Measurements from ENCODE around the gene TMEM63A. TPM values are rescaled to one million over a fixed set of nuclear protein-coding genes. Genes with fewer than 3 reads are reported as not detected.

Gene TMEM63A
- total RNA-seq, 1 experiment from 2014 or later: 31.4 TPM

DNA sequence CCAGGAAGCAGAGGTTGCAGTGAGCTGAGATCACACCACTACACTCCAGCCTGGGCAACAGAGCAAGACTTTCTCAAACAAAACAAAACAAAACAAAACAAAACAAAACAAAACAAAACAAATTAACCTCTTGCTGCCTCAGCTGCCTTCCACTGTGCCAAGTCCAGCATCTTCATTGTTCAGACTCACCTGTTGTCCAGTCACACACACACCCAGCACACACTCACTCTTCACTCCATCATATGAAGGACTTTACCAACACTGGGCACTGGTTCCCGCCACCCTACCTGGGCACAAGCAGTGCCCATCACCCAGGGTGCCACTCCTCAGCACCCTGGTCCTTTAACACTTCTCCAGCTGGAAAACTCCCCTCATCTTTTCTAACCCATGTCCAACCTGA is 27.3 kb upstream of the TMEM63A start (continued):
- TF ChIP-seq, protein P1, sequence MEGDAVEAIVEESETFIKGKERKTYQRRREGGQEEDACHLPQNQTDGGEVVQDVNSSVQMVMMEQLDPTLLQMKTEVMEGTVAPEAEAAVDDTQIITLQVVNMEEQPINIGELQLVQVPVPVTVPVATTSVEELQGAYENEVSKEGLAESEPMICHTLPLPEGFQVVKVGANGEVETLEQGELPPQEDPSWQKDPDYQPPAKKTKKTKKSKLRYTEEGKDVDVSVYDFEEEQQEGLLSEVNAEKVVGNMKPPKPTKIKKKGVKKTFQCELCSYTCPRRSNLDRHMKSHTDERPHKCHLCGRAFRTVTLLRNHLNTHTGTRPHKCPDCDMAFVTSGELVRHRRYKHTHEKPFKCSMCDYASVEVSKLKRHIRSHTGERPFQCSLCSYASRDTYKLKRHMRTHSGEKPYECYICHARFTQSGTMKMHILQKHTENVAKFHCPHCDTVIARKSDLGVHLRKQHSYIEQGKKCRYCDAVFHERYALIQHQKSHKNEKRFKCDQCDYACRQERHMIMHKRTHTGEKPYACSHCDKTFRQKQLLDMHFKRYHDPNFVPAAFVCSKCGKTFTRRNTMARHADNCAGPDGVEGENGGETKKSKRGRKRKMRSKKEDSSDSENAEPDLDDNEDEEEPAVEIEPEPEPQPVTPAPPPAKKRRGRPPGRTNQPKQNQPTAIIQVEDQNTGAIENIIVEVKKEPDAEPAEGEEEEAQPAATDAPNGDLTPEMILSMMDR (IDR thresholded peaks at IDR 0.05): no peak

GRCh38 chr1:225908773-225909172 is 26.6 kb upstream of the TMEM63A start:
- BruUV-seq (replicated peaks): no TSS peak
- Histone ChIP-seq H3K9me3 (ENCODE audit: control insufficient read depth, insufficient read depth, low read depth, low read length) (no peaks in the 10 kb centered on the region), H3K4me3 (ENCODE audit: low read depth in 2 of 2, low read length in 2 of 2) (no peak overlapping the region), H3K27me3 (ENCODE audit: control insufficient read depth, insufficient read depth, low read length) (no peaks in the 10 kb centered on the region), H3K36me3 (ENCODE audit: control insufficient read depth, insufficient read depth, low read length) (no peaks in the 10 kb centered on the region), H3K27ac (ENCODE audit: low read length) (no peak overlapping the region), H3K4me1 (ENCODE audit: control insufficient read depth, insufficient read depth, low read length) (no peaks in the 10 kb centered on the region)
- intact Hi-C loops (cut with micrococcal nuclease; ENCODE audit: unreplicated experiment) (no loop called here), in situ Hi-C loops (cut with HindIII; ENCODE audit: low pct_unique_long_range_greater_than_20kb, low sequenced_read_pairs) (no loop called here)
- TF ChIP-seq REST (IDR thresholded peaks at IDR 0.05; ENCODE audit: insufficient read depth in 1 of 2, low read depth in 2 of 2, low read length in 1 of 2): no peak
- no peak for TF ChIP-seq TCF7L2 (IDR thresholded peaks at IDR 0.05; ENCODE audit: low read depth, low read length)
- ChIA-PET CTCF (no interaction called here), POLR2A (no interaction called here)
- DNase-seq (ENCODE audit: low read depth, low spot score) (no peak), ATAC-seq (no peak)

GRCh38 chr1:225908013-225908640 is 25.9 kb upstream of the TMEM63A start:
- H3K27me3 ChIP-seq (ENCODE audit: control insufficient read depth, insufficient read depth, low read length): no peaks in the 10 kb centered on the region
- H3K27ac ChIP-seq (ENCODE audit: low read length): no peak overlapping the region
- no peaks in the 10 kb centered on the region for H3K36me3 ChIP-seq (ENCODE audit: control insufficient read depth, insufficient read depth, low read length)
- intact Hi-C loops (cut with micrococcal nuclease; ENCODE audit: unreplicated experiment): no loop called here
- CTCF ChIA-PET: no interaction called here
- ATAC-seq (no peak), DNase-seq (ENCODE audit: low read depth, low spot score) (no peak)
- POLR2A ChIA-PET: no interaction called here
- H3K4me3 ChIP-seq (ENCODE audit: low read depth in 2 of 2, low read length in 2 of 2): no peak overlapping the region
- no TSS peak for BruUV-seq (replicated peaks)
- no peak for TF ChIP-seq SIN3A (IDR thresholded peaks at IDR 0.05; ENCODE audit: borderline replicate concordance, insufficient read depth, low read depth, low read length)
- no peak for TF ChIP-seq REST (IDR thresholded peaks at IDR 0.05; ENCODE audit: insufficient read depth in 1 of 2, low read depth in 2 of 2, low read length in 1 of 2)
- TF ChIP-seq TCF7L2 (IDR thresholded peaks at IDR 0.05; ENCODE audit: low read depth, low read length): no peak
- TF ChIP-seq, protein P1 (IDR thresholded peaks at IDR 0.05): no peak
- no peak for TF ChIP-seq POLR2AphosphoS5 (IDR thresholded peaks at IDR 0.05; ENCODE audit: low read depth, low read length)
- H3K9me3 ChIP-seq (ENCODE audit: control insufficient read depth, insufficient read depth, low read depth, low read length): no peaks in the 10 kb centered on the region
- in situ Hi-C loops (cut with HindIII; ENCODE audit: low pct_unique_long_range_greater_than_20kb, low sequenced_read_pairs): no loop called here
- no peaks in the 10 kb centered on the region for H3K4me1 ChIP-seq (ENCODE audit: control insufficient read depth, insufficient read depth, low read length)

Measured in Panc1 (cell line).